Measurements from ENCODE around the gene CNTN6. TPM values are rescaled to one million over a fixed set of nuclear protein-coding genes. Genes with fewer than 3 reads are reported as not detected.

Gene CNTN6
- total and polyA plus RNA-seq, 4 donors = 0.01 to 0.05 TPM; not detected in 2

GRCh38 chr3:1093217-1093616 lies 393 bp downstream of the CNTN6 start:
- no peak for DNase-seq (ENCODE audit: low spot score)
- no peak for TF ChIP-seq NR2F2 (IDR thresholded peaks at IDR 0.05)
- no peak for TF ChIP-seq CTCF (IDR thresholded peaks at IDR 0.05; ENCODE audit: low read depth, low read length, missing input control)
- TF ChIP-seq MAX (IDR thresholded peaks at IDR 0.05) = no peak
- no peak for TF ChIP-seq REST (IDR thresholded peaks at IDR 0.05)
- no peak for TF ChIP-seq HNF4A (conservative IDR thresholded peaks at IDR 0.05)
- Histone ChIP-seq H3K27me3 (ENCODE audit: control insufficient read depth in 4 of 4, insufficient read depth in 4 of 4, low read length in 3 of 4) (no peaks in the 10 kb centered on the region), H3K4me3 (ENCODE audit: low read depth in 1 of 3, low read length in 3 of 3) (no peak overlapping the region), H3K36me3 (ENCODE audit: control insufficient read depth in 4 of 4, insufficient read depth in 3 of 4, low read depth in 1 of 4, low read length in 3 of 4) (no peaks in the 10 kb centered on the region), H3K9ac (ENCODE audit: low read depth in 1 of 2, low read length in 2 of 2) (no peak overlapping the region), H3K27ac (ENCODE audit: low read depth in 1 of 2, low read length in 2 of 2) (no peak overlapping the region), H3K4me1 (ENCODE audit: control insufficient read depth in 4 of 4, insufficient read depth in 4 of 4, low read length in 3 of 4) (no peaks in the 10 kb centered on the region), H3K9me3 (ENCODE audit: control insufficient read depth in 4 of 4, low read length in 3 of 4) (no peaks in the 10 kb centered on the region)
- WGBS = 65% methylated on average over 6 of the region's 6 CpGs

GRCh38 chr3:1103525-1103924 lies 10.7 kb downstream of the CNTN6 start:
- Histone ChIP-seq H3K4me1 (ENCODE audit: control insufficient read depth in 4 of 4, insufficient read depth in 4 of 4, low read length in 3 of 4) (no peaks in the 10 kb centered on the region), H3K4me3 (ENCODE audit: low read depth in 1 of 3, low read length in 3 of 3) (no peak overlapping the region), H3K27me3 (ENCODE audit: control insufficient read depth in 4 of 4, insufficient read depth in 4 of 4, low read length in 3 of 4) (peaks cover 0 to 3% (median 0%) of the 10 kb centered on the region in 4 donors), H3K27ac (ENCODE audit: low read depth in 1 of 2, low read length in 2 of 2) (no peak overlapping the region), H3K9me3 (ENCODE audit: control insufficient read depth in 4 of 4, low read length in 3 of 4) (no peaks in the 10 kb centered on the region), H3K9ac (ENCODE audit: low read depth in 1 of 2, low read length in 2 of 2) (no peak overlapping the region), H3K36me3 (ENCODE audit: control insufficient read depth in 4 of 4, insufficient read depth in 3 of 4, low read depth in 1 of 4, low read length in 3 of 4) (no peaks in the 10 kb centered on the region)
- 82% methylated on average over 6 of the region's 6 CpGs for WGBS
- no peak for TF ChIP-seq ATF3 (IDR thresholded peaks at IDR 0.05)
- TF ChIP-seq SP1 (IDR thresholded peaks at IDR 0.05) = no peak
- TF ChIP-seq HNF4A (conservative IDR thresholded peaks at IDR 0.05) = no peak
- no peak for TF ChIP-seq JUND (IDR thresholded peaks at IDR 0.05)
- TF ChIP-seq NR2F2 (IDR thresholded peaks at IDR 0.05) = no peak
- no peak for TF ChIP-seq MAX (IDR thresholded peaks at IDR 0.05)
- no peak for TF ChIP-seq REST (IDR thresholded peaks at IDR 0.05)
- no peak for TF ChIP-seq RXRA (IDR thresholded peaks at IDR 0.05)
- no peak for TF ChIP-seq EGR1 (IDR thresholded peaks at IDR 0.05; ENCODE audit: low read depth in 2 of 2)
- TF ChIP-seq TAF1 (conservative IDR thresholded peaks at IDR 0.05) = no peak
- no peak for DNase-seq (ENCODE audit: low spot score)

Measured in liver (tissue), 9 donors.